ENCODE results near the gene KCNMA1. TPM values are rescaled to one million over a fixed set of nuclear protein-coding genes. Genes with fewer than 3 reads are reported as not detected.

Gene KCNMA1
- total and polyA plus RNA-seq, 7 experiments from 2014 or later, result 0.42 TPM; not detected in 6

GRCh38 chr10:77226452-77226851, 411.2 kb downstream of the KCNMA1 start:
- Histone ChIP-seq H3K36me3 (ENCODE audit: control insufficient read depth in 2 of 3, insufficient read depth in 3 of 3, low read length in 3 of 3) (no peaks in the 10 kb centered on the region), H3K9me3 (ENCODE audit: control insufficient read depth in 2 of 3, low read length in 3 of 3) (no peaks in the 10 kb centered on the region), H3K4me1 (ENCODE audit: control insufficient read depth in 2 of 2, insufficient read depth in 2 of 2, low read length in 2 of 2) (no peaks in the 10 kb centered on the region), H3K27ac (ENCODE audit: low read depth, low read length) (no peak overlapping the region), H3K4me3 (ENCODE audit: low read length) (no peak overlapping the region), H3K27me3 (ENCODE audit: control insufficient read depth in 2 of 2, insufficient read depth in 2 of 2, low read length in 2 of 2) (no peaks in the 10 kb centered on the region)
- ChIA-PET CTCF (no interaction called here), POLR2A (no interaction called here)
- no peak for ATAC-seq
- no peak for DNase-seq
- Mint-ChIP-seq H3K4me1 (no peaks in the 10 kb centered on the region), H3K27me3 (peaks cover 4 to 21% (median 20%) of the 10 kb centered on the region in 5 donors), H3K36me3 (no peaks in the 10 kb centered on the region), H3K9me3 (peaks cover 0 to 2% (median 0%) of the 10 kb centered on the region in 11 donors), H3K27ac (no peak overlapping the region), H3K4me3 (no peak overlapping the region)
- intact Hi-C loops (cut with micrococcal nuclease), result no loop called here

- intact Hi-C loops (cut with micrococcal nuclease), result no loop called here
- ATAC-seq, result no peak
- H3K27ac ChIP-seq (ENCODE audit: low read depth, low read length), result no peak overlapping the region
Observed at GRCh38 chr10:77226020-77226419, 411.6 kb downstream of the KCNMA1 start.

GRCh38 chr10:77223526-77224460, 413.8 kb downstream of the KCNMA1 start:
- Mint-ChIP-seq H3K9me3 (peaks cover 0 to 2% (median 0%) of the 10 kb centered on the region in 11 donors), H3K27ac (no peak overlapping the region), H3K4me1 (no peaks in the 10 kb centered on the region), H3K4me3 (no peak overlapping the region), H3K36me3 (no peaks in the 10 kb centered on the region), H3K27me3 (peaks cover 4 to 29% (median 24%) of the 10 kb centered on the region in 5 donors)
- Histone ChIP-seq H3K4me3 (ENCODE audit: low read length) (no peak overlapping the region), H3K27me3 (ENCODE audit: control insufficient read depth in 2 of 2, insufficient read depth in 2 of 2, low read length in 2 of 2) (no peaks in the 10 kb centered on the region), H3K27ac (ENCODE audit: low read depth, low read length) (no peak overlapping the region), H3K9me3 (ENCODE audit: control insufficient read depth in 2 of 3, low read length in 3 of 3) (no peaks in the 10 kb centered on the region), H3K36me3 (ENCODE audit: control insufficient read depth in 2 of 3, insufficient read depth in 3 of 3, low read length in 3 of 3) (no peaks in the 10 kb centered on the region), H3K4me1 (ENCODE audit: control insufficient read depth in 2 of 2, insufficient read depth in 2 of 2, low read length in 2 of 2) (no peaks in the 10 kb centered on the region)
- ChIA-PET POLR2A (no interaction called here), CTCF (no interaction called here)
- ATAC-seq (peak; percentile 67), DNase-seq (no peak)
- intact Hi-C loops (cut with micrococcal nuclease), result no loop called here

More at GRCh38 chr10:77226020-77226419, 411.6 kb downstream of the KCNMA1 start:
- no peaks in the 10 kb centered on the region for H3K4me1 Mint-ChIP-seq
- no peaks in the 10 kb centered on the region for H3K36me3 Mint-ChIP-seq
- peaks cover 0 to 2% (median 0%) of the 10 kb centered on the region in 11 donors for H3K9me3 Mint-ChIP-seq
- ChIA-PET CTCF (no interaction called here), POLR2A (no interaction called here)
- peaks cover 4 to 23% (median 20%) of the 10 kb centered on the region in 5 donors for H3K27me3 Mint-ChIP-seq
- Histone ChIP-seq H3K9me3 (ENCODE audit: control insufficient read depth in 2 of 3, low read length in 3 of 3) (no peaks in the 10 kb centered on the region), H3K4me3 (ENCODE audit: low read length) (no peak overlapping the region), H3K4me1 (ENCODE audit: control insufficient read depth in 2 of 2, insufficient read depth in 2 of 2, low read length in 2 of 2) (no peaks in the 10 kb centered on the region), H3K27me3 (ENCODE audit: control insufficient read depth in 2 of 2, insufficient read depth in 2 of 2, low read length in 2 of 2) (no peaks in the 10 kb centered on the region), H3K36me3 (ENCODE audit: control insufficient read depth in 2 of 3, insufficient read depth in 3 of 3, low read length in 3 of 3) (no peaks in the 10 kb centered on the region)
- no peak for DNase-seq
- H3K27ac Mint-ChIP-seq, result no peak overlapping the region
- no peak overlapping the region for H3K4me3 Mint-ChIP-seq

GRCh38 chr10:77220150-77220549, 417.5 kb downstream of the KCNMA1 start:
- POLR2A ChIA-PET, result no interaction called here
- Mint-ChIP-seq H3K4me3 (no peak overlapping the region), H3K27me3 (peaks cover 4 to 29% (median 28%) of the 10 kb centered on the region in 5 donors), H3K36me3 (no peaks in the 10 kb centered on the region), H3K27ac (no peak overlapping the region), H3K4me1 (no peaks in the 10 kb centered on the region), H3K9me3 (peaks cover 0 to 2% (median 0%) of the 10 kb centered on the region in 11 donors)
- ATAC-seq (no peak), DNase-seq (no peak)
- Histone ChIP-seq H3K4me3 (ENCODE audit: low read length) (no peak overlapping the region), H3K27me3 (ENCODE audit: control insufficient read depth in 2 of 2, insufficient read depth in 2 of 2, low read length in 2 of 2) (no peaks in the 10 kb centered on the region), H3K9me3 (ENCODE audit: control insufficient read depth in 2 of 3, low read length in 3 of 3) (no peaks in the 10 kb centered on the region), H3K36me3 (ENCODE audit: control insufficient read depth in 2 of 3, insufficient read depth in 3 of 3, low read length in 3 of 3) (no peaks in the 10 kb centered on the region), H3K27ac (ENCODE audit: low read depth, low read length) (no peak overlapping the region), H3K4me1 (ENCODE audit: control insufficient read depth in 2 of 2, insufficient read depth in 2 of 2, low read length in 2 of 2) (no peaks in the 10 kb centered on the region)
- CTCF ChIA-PET, result no interaction called here
- intact Hi-C loops (cut with micrococcal nuclease), result no loop called here

- H3K27me3 Mint-ChIP-seq, result peaks cover 3 to 27% (median 24%) of the 10 kb centered on the region in 5 donors
- ChIA-PET CTCF (no interaction called here), POLR2A (no interaction called here)
- H3K4me1 Mint-ChIP-seq, result no peaks in the 10 kb centered on the region
- H3K36me3 Mint-ChIP-seq, result no peaks in the 10 kb centered on the region
- DNase-seq (no peak), ATAC-seq (no peak)
- Histone ChIP-seq H3K4me1 (ENCODE audit: control insufficient read depth in 2 of 2, insufficient read depth in 2 of 2, low read length in 2 of 2) (no peaks in the 10 kb centered on the region), H3K4me3 (ENCODE audit: low read length) (no peak overlapping the region), H3K9me3 (ENCODE audit: control insufficient read depth in 2 of 3, low read length in 3 of 3) (no peaks in the 10 kb centered on the region), H3K27ac (ENCODE audit: low read depth, low read length) (no peak overlapping the region), H3K36me3 (ENCODE audit: control insufficient read depth in 2 of 3, insufficient read depth in 3 of 3, low read length in 3 of 3) (no peaks in the 10 kb centered on the region), H3K27me3 (ENCODE audit: control insufficient read depth in 2 of 2, insufficient read depth in 2 of 2, low read length in 2 of 2) (no peaks in the 10 kb centered on the region)
- intact Hi-C loops (cut with micrococcal nuclease), result no loop called here
- no peak overlapping the region for H3K4me3 Mint-ChIP-seq
- no peak overlapping the region for H3K27ac Mint-ChIP-seq
- peaks cover 0 to 2% (median 0%) of the 10 kb centered on the region in 11 donors for H3K9me3 Mint-ChIP-seq
Observed at GRCh38 chr10:77219046-77219445, 418.6 kb downstream of the KCNMA1 start.

GRCh38 chr10:77214799-77215198, 422.8 kb downstream of the KCNMA1 start:
- Histone ChIP-seq H3K9me3 (ENCODE audit: control insufficient read depth in 2 of 3, low read length in 3 of 3) (no peaks in the 10 kb centered on the region), H3K4me1 (ENCODE audit: control insufficient read depth in 2 of 2, insufficient read depth in 2 of 2, low read length in 2 of 2) (no peaks in the 10 kb centered on the region), H3K4me3 (ENCODE audit: low read length) (no peak overlapping the region), H3K27ac (ENCODE audit: low read depth, low read length) (no peak overlapping the region), H3K36me3 (ENCODE audit: control insufficient read depth in 2 of 3, insufficient read depth in 3 of 3, low read length in 3 of 3) (no peaks in the 10 kb centered on the region), H3K27me3 (ENCODE audit: control insufficient read depth in 2 of 2, insufficient read depth in 2 of 2, low read length in 2 of 2) (peaks cover 0 to 2% of the 10 kb centered on the region in 2 donors)
- POLR2A ChIA-PET, result no interaction called here
- no peaks in the 10 kb centered on the region for H3K4me1 Mint-ChIP-seq
- DNase-seq (no peak), ATAC-seq (no peak)
- CTCF ChIA-PET, result no interaction called here
- intact Hi-C loops (cut with micrococcal nuclease), result no loop called here
- H3K9me3 Mint-ChIP-seq, result peaks cover 0 to 3% (median 0%) of the 10 kb centered on the region in 11 donors
- peaks cover 0 to 6% (median 4%) of the 10 kb centered on the region in 5 donors for H3K27me3 Mint-ChIP-seq
- no peak overlapping the region for H3K27ac Mint-ChIP-seq
- H3K4me3 Mint-ChIP-seq, result no peak overlapping the region
- H3K36me3 Mint-ChIP-seq, result no peaks in the 10 kb centered on the region

- POLR2A ChIA-PET, result no interaction called here
- H3K9me3 Mint-ChIP-seq, result peaks cover 0 to 3% (median 0%) of the 10 kb centered on the region in 11 donors
Observed at GRCh38 chr10:77212632-77213031, 425.0 kb downstream of the KCNMA1 start.

More at GRCh38 chr10:77212632-77213031, 425.0 kb downstream of the KCNMA1 start:
- CTCF ChIA-PET, result no interaction called here
- no peaks in the 10 kb centered on the region for H3K36me3 Mint-ChIP-seq
- DNase-seq (no peak), ATAC-seq (no peak)
- no peak overlapping the region for H3K4me3 Mint-ChIP-seq
- Histone ChIP-seq H3K9me3 (ENCODE audit: control insufficient read depth in 2 of 3, low read length in 3 of 3) (no peaks in the 10 kb centered on the region), H3K36me3 (ENCODE audit: control insufficient read depth in 2 of 3, insufficient read depth in 3 of 3, low read length in 3 of 3) (no peaks in the 10 kb centered on the region), H3K27me3 (ENCODE audit: control insufficient read depth in 2 of 2, insufficient read depth in 2 of 2, low read length in 2 of 2) (peaks cover 0 to 2% of the 10 kb centered on the region in 2 donors), H3K27ac (ENCODE audit: low read depth, low read length) (no peak overlapping the region), H3K4me1 (ENCODE audit: control insufficient read depth in 2 of 2, insufficient read depth in 2 of 2, low read length in 2 of 2) (no peaks in the 10 kb centered on the region), H3K4me3 (ENCODE audit: low read length) (no peak overlapping the region)
- peaks cover 0 to 12% (median 3%) of the 10 kb centered on the region in 5 donors for H3K27me3 Mint-ChIP-seq
- intact Hi-C loops (cut with micrococcal nuclease), result no loop called here
- H3K4me1 Mint-ChIP-seq, result no peaks in the 10 kb centered on the region
- H3K27ac Mint-ChIP-seq, result no peak overlapping the region

Data from naive thymus-derived CD4-positive, alpha-beta T cell (primary cell).